ENCODE measurements around the gene EPHA1.

EPHA1 gene

DNA sequence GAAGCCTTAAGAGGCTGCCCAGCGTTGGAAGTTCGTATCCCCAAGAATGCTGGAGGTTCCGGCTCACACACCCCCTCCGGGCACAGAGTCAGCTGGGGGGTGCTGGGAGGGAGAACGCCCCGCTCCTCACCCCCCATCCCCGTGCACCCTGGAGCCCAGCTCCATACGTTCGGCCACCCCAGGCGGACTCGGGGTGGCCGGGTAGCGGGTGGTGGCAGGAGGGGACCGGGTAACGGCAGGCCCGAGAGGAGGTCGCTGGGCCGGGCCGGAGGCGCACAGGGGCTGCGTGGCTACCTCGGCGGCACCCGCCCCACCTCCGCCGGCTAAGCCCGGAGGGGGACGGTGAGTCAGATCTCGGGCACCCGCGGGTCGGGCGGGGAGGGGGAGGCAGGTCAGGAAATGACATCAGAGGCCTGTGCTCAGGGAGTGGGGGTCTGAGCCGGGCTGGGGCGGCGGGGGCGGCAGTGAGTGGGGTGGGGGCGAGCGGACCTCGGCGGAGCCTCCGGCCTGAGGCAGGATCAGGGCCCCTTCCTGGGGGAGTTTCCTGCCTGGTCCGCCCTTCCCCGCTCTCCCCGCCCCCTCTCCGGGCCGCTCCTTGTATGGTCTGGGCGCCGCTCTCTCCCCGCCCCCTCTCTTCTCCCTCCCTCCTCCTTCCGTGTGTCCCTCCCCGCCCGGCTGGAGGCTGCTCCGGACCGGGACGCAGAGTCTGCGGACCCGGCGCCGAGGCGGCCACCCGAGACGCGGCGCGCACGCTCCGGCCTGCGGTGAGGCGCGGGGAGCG is 27.8 kb downstream of the EPHA1 start, which contains the start of gene ZYX:
Gene ZYX (plus strand): TSS at position 700 of the 781 bp plus-strand sequence. CDS start 227 bp downstream, outside the sequence.
- H3K9ac ChIP-seq = peak within 1 kb of the TSS; percentile 85 to 100 (median 96)

DNA sequence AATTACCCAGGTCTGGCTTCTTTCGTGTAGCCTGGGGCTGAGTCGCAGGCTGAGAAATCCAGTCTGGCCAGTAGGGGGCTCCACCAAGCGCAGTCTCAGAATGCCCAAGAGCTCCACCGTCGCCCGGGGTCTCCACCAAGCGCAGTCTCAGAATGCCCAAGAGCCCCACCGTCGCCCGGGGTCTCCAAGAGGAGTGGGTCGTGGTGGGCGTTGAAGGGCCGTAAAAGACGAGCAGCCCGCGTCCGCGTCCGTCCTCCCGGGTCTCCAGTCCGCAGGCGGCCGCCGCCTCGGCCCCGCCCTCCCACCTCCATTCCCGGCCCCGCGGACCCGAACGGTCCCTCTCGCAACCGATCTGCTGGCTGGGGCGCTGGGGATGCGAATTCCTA is 28.4 kb downstream of the EPHA1 start:
- Histone ChIP-seq H3K27me3 (no peaks in the 10 kb centered on the region), H3K27ac (peak overlapping the region; percentile 88 to 99 (median 95)), H3K4me3 (peak overlapping the region; percentile 86 to 100 (median 97)), H3K36me3 (peaks cover 0 to 38% (median 27%) of the 10 kb centered on the region in 11 experiments; a peak in 19 of 22 replicates), H4K20me1 (peaks cover 18 to 38% (median 30%) of the 10 kb centered on the region in 11 experiments; a peak in 21 of 22 replicates), H3K9ac (peak overlapping the region; percentile 85 to 100 (median 96)), H3K4me2 (peak overlapping the region; percentile 75 to 97 (median 95)), H3K4me1 (peaks cover 46 to 83% (median 71%) of the 10 kb centered on the region in 10 experiments), H3K9me3 (replicated peaks in 1 of 11) (0 out of 22 replicates have a peak, but pooled peaks cover 0 to 7% (median 0%) of the 10 kb centered on the region in 11 experiments)
- TF ChIP-seq Cebpa-rat (IDR thresholded peaks at IDR 0.05) = no peak

More for the DNA sequence above, 27.8 kb downstream of the EPHA1 start, which contains the start of gene ZYX:
- peaks cover 46 to 83% (median 71%) of the 10 kb centered on the region in 10 experiments for H3K4me1 ChIP-seq
- H3K27ac ChIP-seq = peak within 1 kb of the TSS; percentile 88 to 99 (median 95)
- no peaks in the 10 kb centered on the region for H3K27me3 ChIP-seq
- H3K36me3 ChIP-seq = peaks cover 0 to 44% (median 33%) of the 10 kb centered on the region in 11 experiments; a peak in 19 of 22 replicates
- H3K4me2 ChIP-seq = peak within 1 kb of the TSS; percentile 91 to 100 (median 98)
- TF ChIP-seq Cebpa-rat (IDR thresholded peaks at IDR 0.05) = no peak
- H3K4me3 ChIP-seq = peak within 1 kb of the TSS; percentile 86 to 100 (median 97)
- H3K9me3 ChIP-seq (replicated peaks in 1 of 11) = 0 out of 22 replicates have a peak, but pooled peaks cover 0 to 7% (median 0%) of the 10 kb centered on the region in 11 experiments
- H4K20me1 ChIP-seq = peaks cover 18 to 44% (median 36%) of the 10 kb centered on the region in 11 experiments; a peak in 21 of 22 replicates

DNA sequence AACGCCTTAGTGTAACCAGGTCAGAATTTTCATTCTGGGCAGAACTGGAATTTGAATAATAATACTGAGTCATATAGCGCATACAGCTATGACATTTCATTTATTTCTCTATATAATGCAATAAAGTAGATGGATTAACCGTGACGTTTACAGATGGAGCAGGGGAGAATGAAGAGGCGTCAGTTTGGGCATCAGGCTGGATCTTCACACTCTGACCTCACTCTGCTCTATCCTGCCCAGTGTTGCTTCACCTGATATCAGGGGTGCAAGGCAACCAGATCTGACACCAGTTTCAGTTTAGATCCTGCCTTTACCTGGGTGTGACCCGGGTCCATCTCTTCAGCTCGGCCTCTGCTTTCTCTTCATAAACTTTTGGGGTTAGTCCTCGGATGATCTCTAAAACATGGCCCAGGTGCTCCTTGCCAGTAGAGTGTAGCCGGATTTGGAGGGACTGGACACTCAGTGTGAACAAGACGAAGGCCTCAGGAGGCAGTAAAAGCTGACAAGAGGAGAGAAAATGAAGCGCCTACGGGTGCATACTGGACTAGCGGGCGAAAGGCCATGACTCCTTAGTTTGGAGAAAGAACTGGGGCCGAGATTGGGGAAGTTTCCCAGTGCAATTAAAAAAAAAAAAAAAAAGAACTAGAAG is 28.9 kb downstream of the EPHA1 start:
- Histone ChIP-seq H3K4me3 (peak overlapping the region; percentile 86 to 100 (median 97)), H3K9me3 (replicated peaks in 1 of 11) (0 out of 22 replicates have a peak, but pooled peaks cover 0 to 7% (median 0%) of the 10 kb centered on the region in 11 experiments), H3K27me3 (no peaks in the 10 kb centered on the region), H3K4me2 (peak overlapping the region; percentile 84 to 99 (median 96)), H4K20me1 (peaks cover 12 to 33% (median 25%) of the 10 kb centered on the region in 11 experiments; a peak in 18 of 22 replicates), H3K9ac (peak overlapping the region; percentile 85 to 100 (median 96)), H3K27ac (peak overlapping the region; percentile 88 to 99 (median 95)), H3K36me3 (peaks cover 0 to 33% (median 22%) of the 10 kb centered on the region in 11 experiments; a peak in 19 of 22 replicates), H3K4me1 (peaks cover 49 to 83% (median 72%) of the 10 kb centered on the region in 10 experiments)
- no peak for TF ChIP-seq Cebpa-rat (IDR thresholded peaks at IDR 0.05)

DNA sequence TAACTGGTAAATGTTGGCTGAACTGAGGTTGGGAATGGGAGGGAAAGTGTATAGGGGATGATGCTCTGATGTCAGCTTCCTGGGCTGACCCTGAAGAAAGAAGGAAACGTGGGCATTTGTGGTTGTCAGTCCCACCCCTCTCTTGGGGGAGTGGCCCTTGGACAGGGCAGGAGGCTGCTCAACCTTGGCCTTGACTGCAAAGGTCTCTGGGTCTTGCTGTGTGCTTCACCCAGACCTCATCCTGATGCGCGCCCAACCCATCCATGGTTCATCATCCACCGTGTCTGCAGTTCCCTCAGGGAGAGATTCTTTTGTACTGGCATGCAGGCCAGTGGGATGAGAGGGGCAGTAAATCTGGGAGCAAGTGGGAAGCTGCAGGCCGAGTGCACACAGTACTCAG is 32.3 kb downstream of the EPHA1 start:
- Histone ChIP-seq H3K9me3 (replicated peaks in 1 of 11) (no peaks in the 10 kb centered on the region), H4K20me1 (no peaks in the 10 kb centered on the region; a peak in 1 of 22 replicates), H3K36me3 (no peaks in the 10 kb centered on the region), H3K4me1 (peaks cover 49 to 86% (median 84%) of the 10 kb centered on the region in 10 experiments), H3K27ac (peak overlapping the region; percentile 71 to 99 (median 91); a peak in 21 of 22 replicates), H3K4me3 (peak overlapping the region in 5 of 10 experiments; percentile 4 to 58 (median 33); a peak in 6 of 20 replicates), H3K9ac (peak overlapping the region in 8 of 11 experiments; percentile 1 to 83 (median 76); a peak in 13 of 22 replicates), H3K4me2 (peak overlapping the region; percentile 54 to 99 (median 96)), H3K27me3 (no peaks in the 10 kb centered on the region)
- no peak for TF ChIP-seq Cebpa-rat (IDR thresholded peaks at IDR 0.05)

DNA sequence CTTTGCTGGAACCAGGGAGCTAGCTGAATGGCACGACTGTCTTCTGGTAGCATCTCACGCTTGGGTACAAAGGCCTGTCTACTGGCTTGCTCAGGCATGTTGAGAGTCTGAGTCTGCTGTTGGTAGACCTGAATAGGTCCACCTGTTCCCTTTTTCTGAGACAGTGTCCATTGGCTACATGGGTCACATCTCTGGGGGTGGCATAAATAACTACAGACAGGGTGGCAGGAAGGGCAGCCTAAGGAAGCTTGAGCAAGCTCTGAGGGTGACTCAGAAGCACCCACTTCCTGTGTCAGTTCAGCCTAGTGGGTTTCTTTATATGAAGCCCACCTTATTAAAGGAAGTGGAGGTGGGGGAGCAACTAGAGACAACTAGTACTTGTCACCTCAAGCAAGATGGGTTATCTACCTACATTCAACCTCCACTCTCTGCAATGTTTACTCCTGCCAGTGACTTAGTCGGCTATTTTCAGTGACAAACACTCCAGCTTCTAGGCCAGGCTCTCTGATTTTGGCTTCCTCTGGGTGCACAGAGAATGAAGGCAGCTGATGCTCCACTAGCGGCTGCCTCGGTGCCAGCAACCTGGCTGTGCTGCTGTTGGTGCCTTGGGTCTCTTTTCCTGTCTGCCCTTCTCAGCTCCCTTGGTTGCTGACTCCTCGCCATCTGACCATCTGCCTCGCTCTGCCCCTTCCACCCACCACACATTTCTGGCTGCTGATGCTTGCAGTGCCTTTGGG is 33.2 kb downstream of the EPHA1 start:
- Histone ChIP-seq H3K4me1 (peaks cover 49 to 92% (median 87%) of the 10 kb centered on the region in 10 experiments), H3K9me3 (replicated peaks in 1 of 11) (no peaks in the 10 kb centered on the region), H3K4me3 (peak overlapping the region in 7 of 10 experiments; percentile 9 to 58 (median 33); a peak in 11 of 20 replicates), H3K27me3 (no peaks in the 10 kb centered on the region), H3K27ac (peak overlapping the region; percentile 71 to 99 (median 91)), H3K9ac (peak overlapping the region; percentile 45 to 83 (median 73); a peak in 21 of 22 replicates), H3K36me3 (no peaks in the 10 kb centered on the region), H3K4me2 (peak overlapping the region; percentile 54 to 99 (median 96)), H4K20me1 (no peaks in the 10 kb centered on the region)
- TF ChIP-seq Cebpa-rat (IDR thresholded peaks at IDR 0.05) = peak in 8 of 11 experiments; percentile 53 to 88 (median 78); a peak in 16 of 22 replicates

- no peaks in the 10 kb centered on the region for H3K36me3 ChIP-seq
- H3K4me3 ChIP-seq = peak overlapping the region in 7 of 10 experiments; percentile 9 to 58 (median 33); a peak in 8 of 20 replicates
- H4K20me1 ChIP-seq = no peaks in the 10 kb centered on the region
- H3K9me3 ChIP-seq (replicated peaks in 1 of 11) = no peaks in the 10 kb centered on the region
- peak overlapping the region; percentile 54 to 99 (median 96) for H3K4me2 ChIP-seq
- peaks cover 44 to 90% (median 84%) of the 10 kb centered on the region in 10 experiments for H3K4me1 ChIP-seq
- H3K27ac ChIP-seq = peak overlapping the region; percentile 71 to 99 (median 91); a peak in 21 of 22 replicates
- no peak for TF ChIP-seq Cebpa-rat (IDR thresholded peaks at IDR 0.05)
- H3K9ac ChIP-seq = peak overlapping the region in 10 of 11 experiments; percentile 61 to 83 (median 73); a peak in 19 of 22 replicates
- H3K27me3 ChIP-seq = no peaks in the 10 kb centered on the region
These were observed 34.1 kb downstream of the EPHA1 start for GRCh38 chr7:143374561-143374960.

DNA sequence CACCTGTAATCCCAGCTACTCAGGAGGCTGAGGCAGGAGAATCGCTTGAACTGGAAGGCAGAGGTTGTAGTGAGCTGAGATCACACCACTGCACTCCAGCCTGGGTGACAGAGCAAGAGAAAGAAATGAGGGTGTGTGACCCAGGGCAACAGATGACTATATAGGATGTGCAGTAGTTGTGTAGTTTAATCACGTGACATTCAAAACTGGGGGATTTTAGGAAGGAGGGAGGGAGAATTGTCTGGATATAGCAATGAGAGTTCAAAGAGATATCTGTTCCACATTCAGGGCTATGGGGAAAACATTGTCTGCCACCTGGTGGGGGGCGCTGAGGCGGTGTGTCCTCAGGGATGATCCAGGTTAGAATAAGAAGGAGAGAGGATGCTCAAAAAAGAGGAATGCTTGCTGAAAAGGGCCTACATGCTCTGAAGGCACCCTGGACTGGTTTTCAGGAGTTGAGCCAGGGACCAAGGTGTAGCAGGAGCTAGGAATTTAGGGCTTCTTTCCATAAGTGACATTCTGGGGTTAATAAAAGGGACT is 35.3 kb downstream of the EPHA1 start:
- H3K4me1 ChIP-seq = peaks cover 34 to 78% (median 72%) of the 10 kb centered on the region in 10 experiments
- peak overlapping the region in 2 of 11 experiments; percentile 14 to 73; a peak in 3 of 22 replicates for H3K9ac ChIP-seq
- peak overlapping the region in 10 of 11 experiments; percentile 15 to 99 (median 91); a peak in 18 of 22 replicates for H3K27ac ChIP-seq
- TF ChIP-seq Cebpa-rat (IDR thresholded peaks at IDR 0.05) = no peak
- no peaks in the 10 kb centered on the region for H3K36me3 ChIP-seq
- no peaks in the 10 kb centered on the region for H3K9me3 ChIP-seq (replicated peaks in 1 of 11)
- H4K20me1 ChIP-seq = no peaks in the 10 kb centered on the region
- H3K4me3 ChIP-seq = no peak overlapping the region
- peak overlapping the region in 9 of 11 experiments; percentile 89 to 99 (median 97); a peak in 15 of 22 replicates for H3K4me2 ChIP-seq
- no peaks in the 10 kb centered on the region for H3K27me3 ChIP-seq
